ENCODE results near the gene MAOB.

DNA sequence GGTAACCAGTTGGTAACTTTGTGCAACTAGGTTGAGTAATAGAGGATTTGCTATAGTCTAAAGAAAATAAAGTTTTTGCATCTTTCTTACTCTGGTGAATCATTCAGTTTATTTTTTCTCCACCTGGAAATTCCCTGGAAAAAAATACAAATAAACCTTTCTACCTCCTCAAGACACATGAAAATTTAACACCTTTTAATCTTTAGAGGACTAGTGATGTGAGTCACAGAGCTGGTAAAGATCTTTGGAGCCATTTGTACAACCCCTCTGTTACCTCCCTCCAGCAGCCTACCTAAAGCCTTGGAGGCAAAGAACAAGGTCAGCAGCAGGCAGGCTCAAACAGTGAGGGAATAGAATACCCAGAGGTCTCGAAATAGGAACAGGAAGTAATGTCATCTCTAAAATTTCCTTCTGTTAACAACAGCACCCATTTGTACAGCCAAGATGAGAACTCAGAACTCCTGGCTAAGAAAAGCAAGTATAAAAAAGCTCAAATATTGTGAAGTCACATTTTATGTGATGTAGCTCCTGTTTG is 10.2 kb upstream of the MAOB start:
- TF ChIP-seq, protein P1, sequence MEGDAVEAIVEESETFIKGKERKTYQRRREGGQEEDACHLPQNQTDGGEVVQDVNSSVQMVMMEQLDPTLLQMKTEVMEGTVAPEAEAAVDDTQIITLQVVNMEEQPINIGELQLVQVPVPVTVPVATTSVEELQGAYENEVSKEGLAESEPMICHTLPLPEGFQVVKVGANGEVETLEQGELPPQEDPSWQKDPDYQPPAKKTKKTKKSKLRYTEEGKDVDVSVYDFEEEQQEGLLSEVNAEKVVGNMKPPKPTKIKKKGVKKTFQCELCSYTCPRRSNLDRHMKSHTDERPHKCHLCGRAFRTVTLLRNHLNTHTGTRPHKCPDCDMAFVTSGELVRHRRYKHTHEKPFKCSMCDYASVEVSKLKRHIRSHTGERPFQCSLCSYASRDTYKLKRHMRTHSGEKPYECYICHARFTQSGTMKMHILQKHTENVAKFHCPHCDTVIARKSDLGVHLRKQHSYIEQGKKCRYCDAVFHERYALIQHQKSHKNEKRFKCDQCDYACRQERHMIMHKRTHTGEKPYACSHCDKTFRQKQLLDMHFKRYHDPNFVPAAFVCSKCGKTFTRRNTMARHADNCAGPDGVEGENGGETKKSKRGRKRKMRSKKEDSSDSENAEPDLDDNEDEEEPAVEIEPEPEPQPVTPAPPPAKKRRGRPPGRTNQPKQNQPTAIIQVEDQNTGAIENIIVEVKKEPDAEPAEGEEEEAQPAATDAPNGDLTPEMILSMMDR (IDR thresholded peaks at IDR 0.05) = no peak
- TF ChIP-seq EP300 (IDR thresholded peaks at IDR 0.05) = no peak

Data from stomach (tissue), 4 donors.